Measurements from ENCODE around the gene SLC22A12. TPM values are rescaled to one million over a fixed set of nuclear protein-coding genes. Genes with fewer than 3 reads are reported as not detected.

SLC22A12 gene
- not detected for polyA plus RNA-seq (2013, experiment 1 of 2)
- polyA plus RNA-seq (2013, experiment 2 of 2) = not detected

DNA sequence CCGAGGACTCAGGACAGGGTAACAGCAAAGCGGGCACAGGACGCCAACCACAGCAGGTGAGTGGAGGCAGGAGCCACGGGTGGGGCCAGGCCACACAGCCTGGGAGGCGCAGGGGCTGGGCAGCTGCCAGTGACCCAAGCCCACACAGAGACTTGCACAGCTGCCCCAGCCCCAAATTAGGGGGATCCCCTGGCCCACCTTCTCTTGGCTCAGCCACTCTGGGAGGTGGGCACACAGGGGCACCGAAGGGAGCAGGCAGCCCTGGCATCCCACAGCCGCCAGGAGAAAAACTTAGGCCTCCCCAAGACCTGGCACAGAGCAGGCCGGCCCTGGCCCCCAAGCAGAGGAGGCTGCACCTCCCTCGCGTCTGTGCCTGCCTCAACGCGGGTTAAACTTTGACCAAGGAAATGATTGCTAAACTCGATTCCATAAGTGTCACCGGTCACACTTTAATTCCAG is at the start of gene SLC22A12:
Gene SLC22A12 (plus strand): TSS at position 458 of the 459 bp plus-strand sequence. CDS start 337 bp downstream, outside the sequence.
- H3K27me3 ChIP-seq (ENCODE audit: insufficient read depth, low read length) = no peaks in the 10 kb centered on the region
- H3K4me3 ChIP-seq (ENCODE audit: low read length) = no peak within 1 kb of the TSS
- H3K9ac ChIP-seq (ENCODE audit: low read depth, low read length) = no peak within 1 kb of the TSS
- H3K27ac ChIP-seq (ENCODE audit: low read depth, low read length) = no peak within 1 kb of the TSS
- no peaks in the 10 kb centered on the region for H3K4me1 ChIP-seq (ENCODE audit: insufficient read depth, low read length)
- no peaks in the 10 kb centered on the region for H3K9me3 ChIP-seq (ENCODE audit: insufficient read depth, low read depth, low read length)
- 87% methylated on average over 14 of the region's 14 CpGs for WGBS
- no peaks in the 10 kb centered on the region for H3K36me3 ChIP-seq (ENCODE audit: insufficient read depth, low read length)

DNA sequence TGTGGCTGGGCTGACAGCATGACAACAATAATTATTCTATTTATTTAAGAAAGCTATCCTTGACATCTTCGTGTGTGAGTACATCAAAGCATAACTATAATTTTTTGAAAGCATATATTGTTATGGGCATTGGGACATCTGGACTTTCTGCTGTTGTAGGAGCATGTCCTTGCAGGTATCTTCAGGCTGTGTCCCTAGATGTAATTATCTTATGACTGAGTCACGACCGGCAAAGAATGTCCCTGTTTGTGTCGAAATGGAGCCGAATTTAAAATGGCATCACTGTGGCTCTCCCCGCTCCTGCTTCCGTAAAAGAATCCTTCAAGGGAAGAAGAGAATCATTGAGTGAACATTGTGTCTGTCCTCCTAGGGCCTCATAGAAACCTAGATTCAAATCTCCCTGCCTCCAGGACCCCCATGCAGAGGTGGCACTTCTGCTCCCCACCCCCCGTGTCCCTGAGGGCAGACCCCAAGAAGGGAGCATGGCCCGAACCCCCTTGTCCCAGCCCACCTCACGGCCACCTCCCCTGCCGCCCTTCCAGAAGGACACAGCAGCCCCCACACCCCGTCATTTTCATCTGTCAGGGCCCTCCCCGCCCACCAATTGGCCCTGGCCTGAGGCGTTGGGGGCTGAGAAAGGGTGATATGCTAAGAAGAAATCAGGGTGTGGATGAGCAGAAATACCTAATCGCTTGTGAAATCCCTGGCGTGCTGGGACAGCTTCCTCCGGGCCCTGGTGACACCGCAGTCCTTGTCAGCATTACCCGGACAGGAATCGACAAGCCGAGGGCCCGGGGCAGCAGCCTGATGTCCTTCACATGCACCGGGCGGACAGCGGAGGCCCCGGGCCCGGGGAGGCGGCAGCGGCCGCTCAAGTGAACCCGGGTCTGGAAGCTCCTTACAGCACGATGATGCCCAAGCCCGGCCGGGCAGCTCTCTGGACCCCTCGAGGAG is 48.6 kb upstream of the SLC22A12 start:
- H3K4me3 ChIP-seq (ENCODE audit: low read length) = no peak overlapping the region
- no peak overlapping the region for H3K9ac ChIP-seq (ENCODE audit: low read depth, low read length)
- H3K4me1 ChIP-seq (ENCODE audit: insufficient read depth, low read length) = 0 out of 2 replicates have a peak, but pooled peaks cover 5% of the 10 kb centered on the region
- H3K27me3 ChIP-seq (ENCODE audit: insufficient read depth, low read length) = no peaks in the 10 kb centered on the region
- H3K36me3 ChIP-seq (ENCODE audit: insufficient read depth, low read length) = no peaks in the 10 kb centered on the region
- H3K9me3 ChIP-seq (ENCODE audit: insufficient read depth, low read depth, low read length) = peaks cover 2% of the 10 kb centered on the region; the same call in 1 of the 2 replicates
- no peak overlapping the region for H3K27ac ChIP-seq (ENCODE audit: low read depth, low read length)
- WGBS = 94% methylated on average over 34 of the region's 35 CpGs

DNA sequence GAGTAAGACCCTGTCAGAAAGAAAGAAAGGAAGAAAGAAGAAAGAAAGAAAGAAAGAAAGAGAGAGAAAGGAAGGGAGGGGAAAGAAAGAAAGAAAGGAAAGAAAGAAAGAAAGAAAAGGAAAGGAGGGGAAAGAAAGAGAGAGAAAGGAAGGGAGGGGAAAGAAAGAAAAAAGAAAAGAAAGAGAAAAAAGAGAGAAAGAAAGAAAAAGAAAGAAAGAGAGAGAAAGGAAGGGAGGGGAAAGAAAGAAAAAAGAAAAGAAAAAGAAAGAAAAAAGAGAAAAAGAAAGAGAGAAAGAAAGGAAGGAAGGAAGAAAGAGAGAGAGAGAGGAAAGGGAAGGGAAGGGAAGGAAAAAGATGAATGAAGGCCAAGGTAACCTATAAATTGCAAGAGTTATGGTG is 47.2 kb upstream of the SLC22A12 start:
- Histone ChIP-seq H3K9ac (ENCODE audit: low read depth, low read length) (no peak overlapping the region), H3K9me3 (ENCODE audit: insufficient read depth, low read depth, low read length) (peaks cover 2% of the 10 kb centered on the region; the same call in 1 of the 2 replicates), H3K36me3 (ENCODE audit: insufficient read depth, low read length) (no peaks in the 10 kb centered on the region), H3K4me1 (ENCODE audit: insufficient read depth, low read length) (0 out of 2 replicates have a peak, but pooled peaks cover 5% of the 10 kb centered on the region), H3K27me3 (ENCODE audit: insufficient read depth, low read length) (no peaks in the 10 kb centered on the region), H3K27ac (ENCODE audit: low read depth, low read length) (no peak overlapping the region), H3K4me3 (ENCODE audit: low read length) (no peak overlapping the region)

DNA sequence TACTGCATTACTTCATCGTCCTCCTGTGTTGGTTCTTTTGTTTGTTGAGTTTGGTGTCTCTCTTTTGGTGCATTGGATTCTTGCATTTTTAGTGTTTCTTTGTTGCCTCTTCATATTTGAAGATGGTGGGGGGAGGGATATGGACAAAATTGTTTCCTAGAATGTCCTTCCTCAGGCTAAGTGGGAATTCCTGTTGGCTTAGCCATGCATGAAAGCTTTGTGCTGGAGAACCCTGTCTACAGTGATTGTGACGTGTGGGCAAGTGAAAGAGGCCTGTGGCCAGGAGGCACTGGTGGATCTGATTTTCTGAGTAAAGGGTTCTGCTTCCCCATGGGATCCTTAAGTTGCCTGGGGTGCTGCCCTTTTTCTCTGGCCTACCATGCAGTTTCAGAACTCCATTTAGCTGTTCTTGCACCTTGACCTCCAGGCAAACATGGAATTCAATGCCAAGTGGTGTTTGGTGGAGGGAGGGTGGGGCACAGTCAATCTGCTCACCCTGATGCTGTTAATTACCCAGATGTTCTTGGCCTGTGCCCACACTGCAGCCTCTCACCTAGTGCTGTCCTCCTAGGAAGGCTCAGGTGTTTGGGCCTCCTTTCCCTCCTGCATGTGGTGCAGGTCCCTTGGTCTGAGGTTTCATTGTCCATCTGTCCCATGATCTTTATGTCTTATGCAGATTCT is 46.3 kb upstream of the SLC22A12 start:
- no peak overlapping the region for H3K4me3 ChIP-seq (ENCODE audit: low read length)
- 95% methylated on average over 2 of the region's 2 CpGs for WGBS
- no peaks in the 10 kb centered on the region for H3K27me3 ChIP-seq (ENCODE audit: insufficient read depth, low read length)

DNA sequence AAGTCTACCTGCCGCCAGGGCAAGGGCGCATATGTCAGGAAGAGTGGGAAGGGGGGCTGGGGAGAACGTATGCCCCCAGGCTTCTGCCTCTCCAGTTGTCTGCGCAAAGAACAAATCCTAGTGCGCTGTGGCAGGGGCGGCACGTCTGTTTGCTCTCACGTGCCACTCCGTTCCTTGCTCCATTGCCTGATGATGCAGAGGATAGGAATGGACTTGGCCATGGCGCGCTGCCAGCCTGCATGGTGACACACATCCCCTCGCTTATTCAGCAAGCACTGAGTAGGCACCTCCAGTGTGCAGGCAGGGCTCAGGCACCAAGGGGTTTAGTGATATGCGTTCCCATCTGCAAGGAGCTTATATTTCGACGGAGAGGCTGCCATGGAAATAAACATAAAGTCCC is 45.4 kb upstream of the SLC22A12 start:
- Histone ChIP-seq H3K9me3 (ENCODE audit: insufficient read depth, low read depth, low read length) (peaks cover 2% of the 10 kb centered on the region; the same call in 1 of the 2 replicates), H3K4me1 (ENCODE audit: insufficient read depth, low read length) (no peaks in the 10 kb centered on the region), H3K27me3 (ENCODE audit: insufficient read depth, low read length) (no peaks in the 10 kb centered on the region), H3K27ac (ENCODE audit: low read depth, low read length) (no peak overlapping the region), H3K9ac (ENCODE audit: low read depth, low read length) (no peak overlapping the region), H3K36me3 (ENCODE audit: insufficient read depth, low read length) (no peaks in the 10 kb centered on the region), H3K4me3 (ENCODE audit: low read length) (no peak overlapping the region)
- WGBS = 93% methylated on average over 15 of the region's 15 CpGs

More for the DNA sequence above, 46.3 kb upstream of the SLC22A12 start:
- H3K4me1 ChIP-seq (ENCODE audit: insufficient read depth, low read length) = 0 out of 2 replicates have a peak, but pooled peaks cover 4% of the 10 kb centered on the region
- H3K27ac ChIP-seq (ENCODE audit: low read depth, low read length) = no peak overlapping the region
- no peak overlapping the region for H3K9ac ChIP-seq (ENCODE audit: low read depth, low read length)
- no peaks in the 10 kb centered on the region for H3K36me3 ChIP-seq (ENCODE audit: insufficient read depth, low read length)
- H3K9me3 ChIP-seq (ENCODE audit: insufficient read depth, low read depth, low read length) = peaks cover 2% of the 10 kb centered on the region; the same call in 1 of the 2 replicates

DNA sequence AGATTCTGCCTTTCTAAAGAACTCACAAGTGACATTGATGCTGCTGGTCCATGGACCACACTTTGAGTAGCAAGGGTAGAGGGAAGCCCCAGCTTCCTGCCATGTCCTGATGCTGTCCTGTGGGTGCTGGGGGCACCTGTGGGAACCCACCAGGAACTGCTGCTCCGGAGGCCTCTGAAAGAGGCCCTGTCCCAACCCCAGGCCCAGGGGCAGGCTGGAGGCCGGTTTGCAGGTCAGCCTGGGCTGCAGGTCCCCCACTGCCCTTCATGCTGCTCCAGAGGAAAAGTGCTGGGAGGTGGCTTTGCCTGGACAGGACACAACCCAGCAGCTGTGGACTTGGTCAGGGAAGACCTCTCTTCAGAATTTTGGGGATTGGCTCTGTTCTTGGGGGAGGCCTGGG is 44.8 kb upstream of the SLC22A12 start:
- Histone ChIP-seq H3K27me3 (ENCODE audit: insufficient read depth, low read length) (no peaks in the 10 kb centered on the region), H3K4me3 (ENCODE audit: low read length) (no peak overlapping the region), H3K9me3 (ENCODE audit: insufficient read depth, low read depth, low read length) (peaks cover 2% of the 10 kb centered on the region; the same call in 1 of the 2 replicates), H3K27ac (ENCODE audit: low read depth, low read length) (no peak overlapping the region), H3K4me1 (ENCODE audit: insufficient read depth, low read length) (no peaks in the 10 kb centered on the region), H3K9ac (ENCODE audit: low read depth, low read length) (no peak overlapping the region), H3K36me3 (ENCODE audit: insufficient read depth, low read length) (no peaks in the 10 kb centered on the region)
- WGBS = 88% methylated on average over 2 of the region's 2 CpGs

DNA sequence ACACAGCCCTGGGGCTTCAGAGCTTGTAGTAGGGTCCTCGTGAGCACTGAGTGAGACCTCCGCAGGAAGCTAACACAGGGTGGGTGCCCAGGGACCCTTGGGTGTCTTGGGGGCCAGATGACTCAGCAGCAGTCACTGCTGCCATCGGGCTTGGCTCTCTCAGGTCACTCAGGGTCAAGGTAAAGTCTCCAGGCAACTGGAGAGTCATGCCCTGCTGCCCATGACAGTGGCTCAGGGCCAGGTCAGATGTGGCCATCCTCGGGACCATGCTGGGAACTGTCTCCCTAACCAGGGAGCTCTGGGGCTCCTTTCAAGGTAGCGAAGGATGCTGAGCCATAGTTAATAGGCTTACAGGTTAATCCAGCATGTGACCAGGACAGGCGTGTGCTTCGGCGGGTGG is 44.4 kb upstream of the SLC22A12 start:
- Histone ChIP-seq H3K27me3 (ENCODE audit: insufficient read depth, low read length) (no peaks in the 10 kb centered on the region), H3K4me1 (ENCODE audit: insufficient read depth, low read length) (no peaks in the 10 kb centered on the region), H3K27ac (ENCODE audit: low read depth, low read length) (no peak overlapping the region), H3K9me3 (ENCODE audit: insufficient read depth, low read depth, low read length) (peaks cover 2% of the 10 kb centered on the region; the same call in 1 of the 2 replicates), H3K4me3 (ENCODE audit: low read length) (no peak overlapping the region), H3K36me3 (ENCODE audit: insufficient read depth, low read length) (no peaks in the 10 kb centered on the region), H3K9ac (ENCODE audit: low read depth, low read length) (no peak overlapping the region)
- WGBS = 94% methylated on average over 8 of the region's 8 CpGs

DNA sequence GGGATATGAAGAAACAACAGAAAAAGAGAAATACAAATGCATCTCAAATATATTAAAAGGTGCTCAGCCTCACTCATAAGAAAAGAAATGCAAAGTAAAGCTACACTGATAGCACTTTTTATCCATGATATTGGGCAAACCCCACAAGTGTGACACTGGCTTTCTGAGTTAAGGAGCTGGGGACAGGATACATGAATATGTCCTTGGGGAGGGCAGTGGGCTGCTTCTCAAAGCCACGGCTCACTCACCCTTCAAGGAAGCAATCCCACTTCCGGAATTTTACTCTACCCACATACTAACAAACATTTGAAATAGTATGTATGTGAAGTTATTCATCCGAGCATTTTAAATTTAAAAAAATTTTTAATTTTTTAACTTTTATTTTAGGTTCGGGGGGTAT is 41.1 kb upstream of the SLC22A12 start:
- H3K36me3 ChIP-seq (ENCODE audit: insufficient read depth, low read length) = no peaks in the 10 kb centered on the region
- WGBS = no CpG with 5 or more reads among the region's 4 CpGs
- H3K9ac ChIP-seq (ENCODE audit: low read depth, low read length) = no peak overlapping the region
- no peaks in the 10 kb centered on the region for H3K27me3 ChIP-seq (ENCODE audit: insufficient read depth, low read length)
- 0 out of 2 replicates have a peak, but pooled peaks cover 3% of the 10 kb centered on the region for H3K4me1 ChIP-seq (ENCODE audit: insufficient read depth, low read length)
- H3K27ac ChIP-seq (ENCODE audit: low read depth, low read length) = no peak overlapping the region
- no peak overlapping the region for H3K4me3 ChIP-seq (ENCODE audit: low read length)
- no peaks in the 10 kb centered on the region for H3K9me3 ChIP-seq (ENCODE audit: insufficient read depth, low read depth, low read length)

DNA sequence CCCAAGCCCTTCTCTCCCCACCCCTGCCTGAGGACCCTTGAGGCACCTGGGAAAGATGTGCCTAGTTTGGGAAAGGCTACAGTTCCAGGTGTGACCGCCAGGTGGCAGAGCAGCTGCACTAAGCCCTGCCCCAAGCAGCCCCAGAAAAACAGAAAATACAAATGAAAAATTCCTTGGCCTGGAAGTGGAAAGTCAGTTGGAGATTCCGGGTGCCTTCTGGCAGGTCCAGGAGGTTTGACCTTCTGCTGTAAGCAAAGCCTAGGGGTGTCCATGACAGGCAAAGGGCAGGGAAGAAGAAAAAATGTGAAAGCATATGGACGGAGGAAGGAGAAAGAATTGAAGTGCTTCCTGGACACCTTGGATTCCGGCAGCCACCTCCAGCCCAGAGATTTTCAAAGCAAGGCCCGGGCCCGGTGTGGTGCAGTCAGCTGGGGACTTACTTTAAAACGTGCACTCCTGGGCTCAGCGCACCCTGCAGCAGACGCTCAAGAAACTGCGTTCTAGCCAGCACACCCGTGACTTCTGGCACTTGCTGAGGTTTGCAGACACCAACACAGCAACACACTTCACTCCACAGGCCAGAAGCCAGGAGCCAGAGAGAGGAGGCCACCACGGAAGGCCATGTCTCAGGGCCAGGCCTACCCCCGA is 37.3 kb upstream of the SLC22A12 start:
- Histone ChIP-seq H3K27ac (ENCODE audit: low read depth, low read length) (no peak overlapping the region), H3K4me3 (ENCODE audit: low read length) (no peak overlapping the region), H3K36me3 (ENCODE audit: insufficient read depth, low read length) (no peaks in the 10 kb centered on the region), H3K9me3 (ENCODE audit: insufficient read depth, low read depth, low read length) (no peaks in the 10 kb centered on the region), H3K27me3 (ENCODE audit: insufficient read depth, low read length) (no peaks in the 10 kb centered on the region), H3K4me1 (ENCODE audit: insufficient read depth, low read length) (peaks cover 12% of the 10 kb centered on the region), H3K9ac (ENCODE audit: low read depth, low read length) (no peak overlapping the region)
- 64% methylated on average over 13 of the region's 13 CpGs for WGBS

DNA sequence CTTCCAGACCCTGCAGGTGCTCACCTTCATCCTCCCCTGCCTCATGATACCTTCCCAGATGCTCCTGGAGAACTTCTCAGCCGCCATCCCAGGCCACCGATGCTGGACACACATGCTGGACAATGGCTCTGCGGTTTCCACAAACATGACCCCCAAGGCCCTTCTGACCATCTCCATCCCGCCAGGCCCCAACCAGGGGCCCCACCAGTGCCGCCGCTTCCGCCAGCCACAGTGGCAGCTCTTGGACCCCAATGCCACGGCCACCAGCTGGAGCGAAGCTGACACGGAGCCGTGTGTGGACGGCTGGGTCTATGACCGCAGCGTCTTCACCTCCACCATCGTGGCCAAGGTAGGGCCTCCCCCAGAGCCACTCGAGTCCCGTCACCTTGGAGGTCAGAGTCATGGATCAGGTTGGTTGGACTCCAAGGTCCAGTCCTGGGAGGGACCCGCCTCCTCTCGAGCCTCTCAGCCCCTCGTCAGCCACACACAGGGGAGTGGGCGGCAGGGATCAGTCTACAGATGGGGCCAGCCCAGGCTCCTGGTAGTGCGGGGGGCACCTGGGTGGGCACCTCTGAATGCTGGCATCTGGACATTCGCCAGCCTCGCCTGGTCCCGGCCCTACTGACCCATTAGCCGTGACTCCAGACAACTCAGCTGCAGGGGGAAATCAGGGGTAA is 34.8 kb upstream of the SLC22A12 start:
- WGBS = 93% methylated on average over 26 of the region's 26 CpGs
- Histone ChIP-seq H3K27ac (ENCODE audit: low read depth, low read length) (no peak overlapping the region), H3K4me3 (ENCODE audit: low read length) (no peak overlapping the region), H3K9ac (ENCODE audit: low read depth, low read length) (no peak overlapping the region), H3K36me3 (ENCODE audit: insufficient read depth, low read length) (no peaks in the 10 kb centered on the region), H3K27me3 (ENCODE audit: insufficient read depth, low read length) (no peaks in the 10 kb centered on the region), H3K9me3 (ENCODE audit: insufficient read depth, low read depth, low read length) (no peaks in the 10 kb centered on the region), H3K4me1 (ENCODE audit: insufficient read depth, low read length) (peaks cover 21% of the 10 kb centered on the region)

Measured in HUES64 (cell line).